Stomach (tissue), 9 donors: Measurements from ENCODE around the gene NMBR. TPM values are rescaled to one million over a fixed set of nuclear protein-coding genes. Genes with fewer than 3 reads are reported as not detected.

Experiments
- DNase-seq, 2 donors: peaks; one replicate each; pipeline versions ENCODE4 v3.0.0 to v3.0.0-alpha.2; 2013 to 2019
- H3K27ac ChIP-seq, 5 donors: fragments of 200-600 bp in 4 of 5; sonication (generic) in 4 of 5; one replicate each; pipeline ENCODE4 v1.5.1; 2013 to 2019; ENCODE audit warnings: mild to moderate bottlenecking in 1 of 5, moderate library complexity in 1 of 5
- H3K27me3 ChIP-seq, 3 donors: fragments of 200-600 bp; sonication (generic); one replicate each; pipeline ENCODE4 v1.5.1; 2017 to 2019; ENCODE audit warnings: mixed run types in 1 of 3
- H3K36me3 ChIP-seq, 4 donors: fragments of 200-600 bp; sonication (generic); 1 replicate in 3 of 4; 2 replicates in 1 of 4; pipeline ENCODE4 v1.5.1; 2016 to 2019
- H3K4me1 ChIP-seq, 4 donors: fragments of 200-600 bp; sonication (generic); one replicate each; pipeline ENCODE4 v1.5.1; 2016 to 2019
- H3K4me3 ChIP-seq, 4 donors: fragments of 200-600 bp; sonication (generic) in 3 of 4; one replicate each; pipeline ENCODE4 v1.5.1; 2016 to 2019; ENCODE audit warnings: mild to moderate bottlenecking in 1 of 4
- H3K9me3 ChIP-seq, 4 donors: fragments of 200-600 bp; sonication (generic); one replicate each; pipeline ENCODE4 v1.5.1; 2016 to 2019
- EP300 ChIP-seq: sonication (generic); formaldehyde crosslinking; IDR thresholded peaks from one replicate; pipeline ENCODE4 v1.6.1; 2017; ENCODE audit warnings: antibody characterized with exemption
- POLR2A ChIP-seq, 4 donors: fragments of 450-650 bp; IDR thresholded peaks; one replicate each; pipeline ENCODE4 v1.6.1; 2016; ENCODE audit warnings: antibody characterized with exemption in 4 of 4, control low read depth in 2 of 4, mild to moderate bottlenecking in 1 of 4, moderate library complexity in 1 of 4
- POLR2AphosphoS5 ChIP-seq, 3 donors: sonication (generic); formaldehyde crosslinking; IDR thresholded peaks; one replicate each; pipeline ENCODE4 v1.6.1; 2016; ENCODE audit warnings: antibody characterized with exemption in 3 of 3
- WGBS, 5 donors: extraction: QIAGEN DNeasy Blood & Tissue Kit in 3 of 5; methylation state at CpG; one replicate each; pipeline versions ENCODE4 v1.1.5 to v1.1.7; 2013 to 2018; 5-methylcytosine and 5-hydroxymethylcytosine counted together
- intact Hi-C: fragments of 100-400 bp; cut with DNase I; formaldehyde crosslinking; loops from one replicate; pipeline ENCODE4 v1.15.1; 2023; ENCODE audit warnings: low total_unique reads
- polyA plus RNA-seq, 3 donors: library from polyadenylated mRNA; stranded (reverse); fragments of 200-250 nt; gene quantifications; one replicate each; pipeline ENCODE4 v1.2.3, GENCODE V29; 2013
- total RNA-seq, 5 donors: library from RNA; depleted of rRNA; stranded (reverse); fragments of >200 nt; gene quantifications; one replicate each; pipeline versions ENCODE4 v1.1.0 to v1.2.3, GENCODE V29; 2014 to 2016
- TF ChIP-seq, protein P1 (sequence below), 7 experiments: fragments of 450-650 bp in 4 of 7; fragments of 200-600 bp in 3 of 7; sonication (generic) in 3 of 7; IDR thresholded peaks; one replicate each; pipeline ENCODE4 v1.5.1; 2016 to 2019; ENCODE audit warnings: antibody characterized with exemption in 7 of 7, control low read depth in 2 of 7, mild to moderate bottlenecking in 1 of 7
- donor health status: healthy with polysubstance abuse.
- donor health status: Bipolar disorder and iron deficiency.
- donor health status: healthy.

The NMBR gene
- total and polyA plus RNA-seq, 8 donors: 0.73 TPM; not detected in 7

DNA sequence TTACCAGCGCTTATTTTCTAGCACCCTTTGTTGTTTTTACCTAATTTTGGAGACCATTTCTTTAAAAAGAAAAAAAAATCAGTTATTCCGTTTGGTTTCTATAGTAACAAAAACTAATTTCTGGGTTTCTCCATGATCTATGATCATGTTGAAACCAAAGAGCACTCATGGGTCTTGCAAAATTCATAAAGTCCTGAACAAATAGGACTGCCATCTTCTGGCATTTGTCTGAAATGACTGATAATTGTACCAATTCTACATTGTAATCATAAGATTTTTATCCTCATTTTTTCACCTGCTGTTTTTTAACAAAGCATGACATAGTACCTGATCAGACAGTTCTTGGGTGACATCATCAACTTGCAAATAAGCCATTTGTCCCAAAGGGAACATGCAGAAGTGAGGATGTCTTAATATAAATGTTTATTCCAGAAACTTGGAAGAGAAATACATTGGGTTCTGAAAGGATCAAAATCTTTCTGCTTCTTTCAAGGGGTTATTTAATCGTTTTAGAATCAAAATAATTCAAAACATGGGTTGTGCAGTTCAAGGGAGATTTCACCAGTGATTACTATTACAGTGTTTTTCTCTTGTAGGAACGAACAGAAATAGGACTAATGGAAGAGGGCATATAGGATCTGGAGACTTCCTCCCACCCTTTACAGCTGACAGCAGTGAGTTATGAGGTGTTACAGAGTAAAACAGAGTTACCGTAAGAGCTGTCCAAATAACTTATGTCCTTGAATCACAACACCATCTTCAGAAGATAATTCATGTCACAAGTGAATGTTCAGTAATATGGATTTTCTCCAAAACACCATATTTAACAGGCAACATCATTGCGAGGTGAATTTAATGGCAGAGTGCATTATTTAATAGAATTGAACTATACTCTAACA lies 101.3 kb downstream of the NMBR start:
- Histone ChIP-seq H3K27ac (no peak overlapping the region), H3K4me3 (no peak overlapping the region), H3K36me3 (no peaks in the 10 kb centered on the region), H3K9me3 (peaks cover 0 to 16% (median 3%) of the 10 kb centered on the region in 4 donors), H3K4me1 (no peaks in the 10 kb centered on the region), H3K27me3 (no peaks in the 10 kb centered on the region)
- DNase-seq: no peak
- intact Hi-C loops: no loop called here
- 51 to 60% (median 55%) methylated on average over 6 of the region's 6 CpGs for WGBS, 5 donors
- no peak for TF ChIP-seq EP300
- TF ChIP-seq POLR2A (IDR thresholded peaks at IDR 0.05): no peak
- no peak for TF ChIP-seq POLR2AphosphoS5 (IDR thresholded peaks at IDR 0.05)
- TF ChIP-seq, protein P1, sequence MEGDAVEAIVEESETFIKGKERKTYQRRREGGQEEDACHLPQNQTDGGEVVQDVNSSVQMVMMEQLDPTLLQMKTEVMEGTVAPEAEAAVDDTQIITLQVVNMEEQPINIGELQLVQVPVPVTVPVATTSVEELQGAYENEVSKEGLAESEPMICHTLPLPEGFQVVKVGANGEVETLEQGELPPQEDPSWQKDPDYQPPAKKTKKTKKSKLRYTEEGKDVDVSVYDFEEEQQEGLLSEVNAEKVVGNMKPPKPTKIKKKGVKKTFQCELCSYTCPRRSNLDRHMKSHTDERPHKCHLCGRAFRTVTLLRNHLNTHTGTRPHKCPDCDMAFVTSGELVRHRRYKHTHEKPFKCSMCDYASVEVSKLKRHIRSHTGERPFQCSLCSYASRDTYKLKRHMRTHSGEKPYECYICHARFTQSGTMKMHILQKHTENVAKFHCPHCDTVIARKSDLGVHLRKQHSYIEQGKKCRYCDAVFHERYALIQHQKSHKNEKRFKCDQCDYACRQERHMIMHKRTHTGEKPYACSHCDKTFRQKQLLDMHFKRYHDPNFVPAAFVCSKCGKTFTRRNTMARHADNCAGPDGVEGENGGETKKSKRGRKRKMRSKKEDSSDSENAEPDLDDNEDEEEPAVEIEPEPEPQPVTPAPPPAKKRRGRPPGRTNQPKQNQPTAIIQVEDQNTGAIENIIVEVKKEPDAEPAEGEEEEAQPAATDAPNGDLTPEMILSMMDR (IDR thresholded peaks at IDR 0.05): no peak

DNA sequence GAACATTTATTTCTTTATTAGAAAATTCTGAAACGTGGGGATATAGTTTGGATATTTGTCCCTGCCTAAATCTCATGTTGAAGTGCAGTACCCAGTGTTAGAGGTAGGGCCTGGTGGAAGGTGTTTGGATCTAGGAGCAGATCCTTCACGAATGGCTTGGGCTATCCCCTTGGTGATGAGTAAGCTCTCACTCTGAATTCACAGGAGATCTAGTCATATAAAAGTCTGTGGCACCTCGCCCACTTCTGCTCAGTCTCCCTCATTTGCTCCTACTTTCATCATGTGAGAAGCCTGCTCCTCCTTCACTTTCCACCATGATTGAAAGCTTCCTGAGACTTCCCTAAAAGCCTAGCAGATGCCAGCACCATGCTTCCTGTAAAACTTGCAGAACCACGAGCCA lies 111.0 kb downstream of the NMBR start:
- no peak for DNase-seq
- H3K9me3 ChIP-seq: no peaks in the 10 kb centered on the region
- intact Hi-C loops: no loop called here
- no peak overlapping the region for H3K4me3 ChIP-seq
- no peak overlapping the region for H3K27ac ChIP-seq
- no peaks in the 10 kb centered on the region for H3K27me3 ChIP-seq
- H3K4me1 ChIP-seq: no peaks in the 10 kb centered on the region
- 68 to 84% (median 70%) methylated on average over 4 of the region's 4 CpGs for WGBS, 5 donors
- TF ChIP-seq EP300 (no peak), POLR2AphosphoS5 (IDR thresholded peaks at IDR 0.05) (no peak), POLR2A (IDR thresholded peaks at IDR 0.05) (no peak)
- TF ChIP-seq, protein P1 (IDR thresholded peaks at IDR 0.05): no peak
- H3K36me3 ChIP-seq: no peaks in the 10 kb centered on the region

DNA sequence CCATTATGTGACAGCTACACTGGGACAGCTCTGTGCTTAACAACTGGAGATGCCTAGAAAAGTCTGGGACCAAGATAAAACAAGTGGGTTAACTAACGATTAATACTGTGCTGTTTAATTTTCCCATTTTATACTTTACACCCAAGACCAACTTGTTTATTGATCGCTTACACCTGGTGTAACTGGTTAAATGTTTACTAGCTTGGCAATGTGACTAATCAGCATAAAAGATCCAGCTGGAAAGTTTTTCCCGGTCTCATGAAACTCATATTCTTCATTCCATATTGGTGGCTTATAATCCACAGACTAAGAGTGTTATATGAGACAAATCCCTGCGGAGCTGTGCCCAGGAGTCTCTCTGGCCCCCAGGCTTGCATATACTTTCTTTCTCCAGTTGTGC lies 115.9 kb downstream of the NMBR start:
- WGBS, 5 donors: 77 to 83% (median 80%) methylated on average over 4 of the region's 4 CpGs
- Histone ChIP-seq H3K4me3 (no peak overlapping the region), H3K27ac (no peak overlapping the region), H3K4me1 (no peaks in the 10 kb centered on the region), H3K9me3 (peaks cover 0 to 11% (median 3%) of the 10 kb centered on the region in 4 donors), H3K36me3 (no peaks in the 10 kb centered on the region), H3K27me3 (no peaks in the 10 kb centered on the region)
- DNase-seq: no peak
- intact Hi-C loops: no loop called here
- no peak for TF ChIP-seq POLR2AphosphoS5 (IDR thresholded peaks at IDR 0.05)
- TF ChIP-seq, protein P1 (IDR thresholded peaks at IDR 0.05): no peak
- TF ChIP-seq EP300: no peak
- TF ChIP-seq POLR2A (IDR thresholded peaks at IDR 0.05): no peak

DNA sequence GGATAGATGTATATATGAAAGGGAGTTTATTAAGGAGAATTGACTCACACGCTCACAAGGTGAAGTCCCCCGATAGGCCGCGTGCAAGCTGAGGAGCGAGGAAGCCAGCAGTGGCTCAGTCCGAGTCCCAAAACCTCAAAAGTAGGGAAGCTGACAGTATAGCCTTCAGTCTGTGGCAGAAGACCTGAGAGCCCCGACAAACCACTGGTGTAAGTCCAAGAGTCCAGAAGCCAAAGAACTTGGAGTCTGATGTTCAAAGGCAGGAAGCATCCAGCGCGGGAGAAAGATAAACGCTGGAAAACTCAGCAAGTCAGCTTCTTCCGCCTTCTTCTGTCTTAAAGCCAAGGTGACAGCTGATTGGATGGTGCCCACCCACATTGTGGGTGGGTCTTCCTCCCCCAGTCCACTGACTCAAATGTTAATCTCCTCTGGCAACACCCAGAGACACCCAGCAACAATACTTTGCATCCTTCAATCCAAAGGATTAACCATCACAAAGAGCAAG lies 116.8 kb downstream of the NMBR start:
- WGBS, 5 donors: 62 to 75% (median 68%) methylated on average over 11 of the region's 11 CpGs
- intact Hi-C loops: no loop called here
- Histone ChIP-seq H3K4me3 (no peak overlapping the region), H3K27me3 (no peaks in the 10 kb centered on the region), H3K9me3 (peaks cover 0 to 11% (median 3%) of the 10 kb centered on the region in 4 donors), H3K27ac (no peak overlapping the region), H3K4me1 (no peaks in the 10 kb centered on the region), H3K36me3 (no peaks in the 10 kb centered on the region)
- TF ChIP-seq, protein P1 (IDR thresholded peaks at IDR 0.05): no peak
- TF ChIP-seq EP300 (no peak), POLR2A (IDR thresholded peaks at IDR 0.05) (no peak), POLR2AphosphoS5 (IDR thresholded peaks at IDR 0.05) (no peak)
- DNase-seq: no peak
